Fibroblast of the aortic adventitia (primary cell): ENCODE data around the gene GALT. TPM values are rescaled to one million over a fixed set of nuclear protein-coding genes. Genes with fewer than 3 reads are reported as not detected.

Experiments
- DNase-seq: peaks from one replicate; pipeline ENCODE4 v3.0.0-alpha.2; 2010; ENCODE audit warnings: low read depth
- H3K4me3 ChIP-seq: 2 replicates; pipeline ENCODE4 v1.5.1; 2011; ENCODE audit warnings: low read depth, mild to moderate bottlenecking, control low read depth, low read length, moderate library complexity
- CTCF ChIP-seq: IDR thresholded peaks from 2 replicates; pipeline ENCODE4 v1.5.1; 2011; ENCODE audit warnings: mild to moderate bottlenecking, low read length, control low read depth, inconsistent platforms; ENCODE audit not compliant: insufficient read depth
- total RNA-seq: library from RNA; depleted of rRNA; stranded (reverse); fragments of >200 nt; gene quantifications from 2 replicates; pipeline ENCODE4 v1.2.3, GENCODE V29; 2012; ENCODE audit warnings: low replicate concordance

GALT gene
- total RNA-seq, 1 donor = 26.8 TPM

- TF ChIP-seq CTCF = peak; percentile 91
- peak; percentile 76 for DNase-seq
- H3K4me3 ChIP-seq = peak overlapping the region; percentile 67
Measured at GRCh38 chr9:34612788-34613390, 33.6 kb upstream of the GALT start.

GRCh38 chr9:34615132-34615531 is 31.3 kb upstream of the GALT start:
- no peak overlapping the region for H3K4me3 ChIP-seq
- no peak for DNase-seq
- TF ChIP-seq CTCF = no peak

- peak; percentile 96 for DNase-seq
- H3K4me3 ChIP-seq = peak within 1 kb of the TSS; percentile 96
- no peak for TF ChIP-seq CTCF
Measured at GRCh38 chr9:34620061-34620994, 26.1 kb upstream of the GALT start, which contains the start of gene DCTN3. Gene DCTN3 (minus strand): TSS chr9:34620495. CDS start chr9:34620464, 31 bp downstream.

- DNase-seq = no peak
- no peak overlapping the region for H3K4me3 ChIP-seq
- TF ChIP-seq CTCF = no peak
Measured at GRCh38 chr9:34623374-34624235, 22.9 kb upstream of the GALT start.

GRCh38 chr9:34624475-34625185 is 21.8 kb upstream of the GALT start:
- no peak for TF ChIP-seq CTCF

GRCh38 chr9:34625186-34625486 is 21.3 kb upstream of the GALT start:
- no peak overlapping the region for H3K4me3 ChIP-seq
- TF ChIP-seq CTCF = no peak
- DNase-seq = no peak

More at GRCh38 chr9:34624475-34625185, 21.8 kb upstream of the GALT start:
- no peak overlapping the region for H3K4me3 ChIP-seq
- no peak for DNase-seq
